Activated CD4-positive, alpha-beta memory T cell treated with anti-CD3 and anti-CD28 coated beads, Interleukin-2, amount 10 ng/mL, durations not matched to agents 7 days and 5 days (primary cell): Measurements from ENCODE around the gene COMP. TPM values are rescaled to one million over a fixed set of nuclear protein-coding genes. Genes with fewer than 3 reads are reported as not detected.

Source experiments
- CTCF ChIA-PET: fragments of 350-600 bp; sonication (Branson Sonifier 250); formaldehyde crosslinking; loops from one replicate; lab custom pipeline; 2021; ENCODE audit warnings: antibody characterized with exemption, inconsistent platforms; lab: Charles Lee
- POLR2A ChIA-PET: fragments of 350-600 bp; sonication (Branson Sonifier 250); formaldehyde crosslinking; loops from one replicate; lab custom pipeline; 2021; ENCODE audit warnings: antibody characterized with exemption; lab: Charles Lee
- DNase-seq: peaks from one replicate; pipeline ENCODE4 v3.0.0-alpha.2; 2020
- H3K27ac Mint-ChIP-seq: one replicate; pipeline ENCODE4 v1.8.0; 2021; ENCODE audit warnings: mild to moderate bottlenecking, mixed read lengths
- H3K27me3 Mint-ChIP-seq: one replicate; pipeline ENCODE4 v1.8.0; 2021; ENCODE audit warnings: mixed read lengths
- H3K36me3 Mint-ChIP-seq: one replicate; pipeline ENCODE4 v1.8.0; 2021; ENCODE audit warnings: low read depth, mixed read lengths
- H3K4me1 Mint-ChIP-seq: one replicate; pipeline ENCODE4 v1.8.0; 2021; ENCODE audit warnings: mixed read lengths
- H3K4me3 Mint-ChIP-seq: one replicate; pipeline ENCODE4 v1.8.0; 2021; ENCODE audit warnings: mild to moderate bottlenecking, mixed read lengths
- H3K9me3 Mint-ChIP-seq: one replicate; pipeline ENCODE4 v1.8.0; 2021; ENCODE audit warnings: mixed read lengths
- total RNA-seq, 2 experiments: library from RNA; stranded (reverse); gene quantifications; one replicate each; pipeline ENCODE4 v1.2.3, GENCODE V29; 2021

The COMP gene
- total RNA-seq, 2 experiments from 2014 or later = not detected

GRCh38 chr19:18788529-18789421, 2.3 kb downstream of the COMP start:
- ChIA-PET CTCF (no interaction called here), POLR2A (no interaction called here)
- peaks cover 70% of the 10 kb centered on the region for H3K27me3 Mint-ChIP-seq
- DNase-seq = no peak
- H3K4me3 Mint-ChIP-seq = no peak overlapping the region
- H3K9me3 Mint-ChIP-seq = peaks cover 3% of the 10 kb centered on the region
- H3K27ac Mint-ChIP-seq = peak overlapping the region; percentile 47
- peaks cover 4% of the 10 kb centered on the region for H3K36me3 Mint-ChIP-seq
- peaks cover 24% of the 10 kb centered on the region for H3K4me1 Mint-ChIP-seq

- Mint-ChIP-seq H3K36me3 (peaks cover 3% of the 10 kb centered on the region), H3K9me3 (peaks cover 3% of the 10 kb centered on the region), H3K27me3 (peaks cover 43% of the 10 kb centered on the region), H3K27ac (no peak overlapping the region), H3K4me1 (peaks cover 24% of the 10 kb centered on the region), H3K4me3 (no peak overlapping the region)
- CTCF ChIA-PET = no interaction called here
- DNase-seq = peak; percentile 71
- POLR2A ChIA-PET = interaction anchor here (0.7 kb wide), 1 partner anchor 76 kb away, joined by 4 read pairs; no protein-coding TSS in a partner anchor
These were observed 5.7 kb downstream of the COMP start for GRCh38 chr19:18785179-18786124.

GRCh38 chr19:18784786-18785120, 6.4 kb downstream of the COMP start:
- Mint-ChIP-seq H3K27me3 (peaks cover 38% of the 10 kb centered on the region), H3K27ac (no peak overlapping the region), H3K4me1 (peaks cover 20% of the 10 kb centered on the region), H3K4me3 (no peak overlapping the region), H3K9me3 (peaks cover 3% of the 10 kb centered on the region), H3K36me3 (no peaks in the 10 kb centered on the region)
- CTCF ChIA-PET = no interaction called here
- POLR2A ChIA-PET = no interaction called here
- no peak for DNase-seq

GRCh38 chr19:18783958-18784785, 6.9 kb downstream of the COMP start:
- Mint-ChIP-seq H3K27me3 (peaks cover 33% of the 10 kb centered on the region), H3K4me1 (peaks cover 18% of the 10 kb centered on the region), H3K36me3 (no peaks in the 10 kb centered on the region), H3K4me3 (no peak overlapping the region), H3K27ac (no peak overlapping the region), H3K9me3 (peaks cover 3% of the 10 kb centered on the region)
- POLR2A ChIA-PET = no interaction called here
- no peak for DNase-seq
- CTCF ChIA-PET = interaction anchor here (0.5 kb wide), 1 partner anchor 264 kb away, joined by 4 read pairs; no protein-coding TSS in a partner anchor

- ChIA-PET CTCF (no interaction called here), POLR2A (no interaction called here)
- H3K27ac Mint-ChIP-seq = no peak overlapping the region
- no peaks in the 10 kb centered on the region for H3K36me3 Mint-ChIP-seq
- no peak overlapping the region for H3K4me3 Mint-ChIP-seq
- peaks cover 3% of the 10 kb centered on the region for H3K9me3 Mint-ChIP-seq
- DNase-seq = no peak
- H3K27me3 Mint-ChIP-seq = peaks cover 25% of the 10 kb centered on the region
- H3K4me1 Mint-ChIP-seq = peaks cover 14% of the 10 kb centered on the region
These were observed 8.4 kb downstream of the COMP start for GRCh38 chr19:18782559-18783225.

- Mint-ChIP-seq H3K9me3 (no peaks in the 10 kb centered on the region), H3K27me3 (peaks cover 18% of the 10 kb centered on the region), H3K4me3 (no peak overlapping the region), H3K4me1 (peaks cover 9% of the 10 kb centered on the region), H3K27ac (no peak overlapping the region), H3K36me3 (no peaks in the 10 kb centered on the region)
- POLR2A ChIA-PET = no interaction called here
- CTCF ChIA-PET = no interaction called here
- no peak for DNase-seq
These were observed 9.1 kb downstream of the COMP start for GRCh38 chr19:18781885-18782527.

- no peak overlapping the region for H3K27ac Mint-ChIP-seq
- POLR2A ChIA-PET = no interaction called here
- H3K27me3 Mint-ChIP-seq = peaks cover 10% of the 10 kb centered on the region
- DNase-seq = no peak
- H3K4me3 Mint-ChIP-seq = no peak overlapping the region
- H3K36me3 Mint-ChIP-seq = no peaks in the 10 kb centered on the region
- H3K9me3 Mint-ChIP-seq = no peaks in the 10 kb centered on the region
- CTCF ChIA-PET = no interaction called here
- H3K4me1 Mint-ChIP-seq = peaks cover 7% of the 10 kb centered on the region
These were observed 10.0 kb downstream of the COMP start for GRCh38 chr19:18781047-18781600.

GRCh38 chr19:18780631-18781030, 10.5 kb downstream of the COMP start:
- no peak for DNase-seq
- peaks cover 7% of the 10 kb centered on the region for H3K27me3 Mint-ChIP-seq

GRCh38 chr19:18780081-18780480, 11.0 kb downstream of the COMP start:
- H3K9me3 Mint-ChIP-seq = no peaks in the 10 kb centered on the region
- H3K36me3 Mint-ChIP-seq = no peaks in the 10 kb centered on the region
- peaks cover 7% of the 10 kb centered on the region for H3K27me3 Mint-ChIP-seq
- ChIA-PET CTCF (no interaction called here), POLR2A (no interaction called here)
- no peak overlapping the region for H3K4me3 Mint-ChIP-seq
- H3K4me1 Mint-ChIP-seq = no peaks in the 10 kb centered on the region
- no peak overlapping the region for H3K27ac Mint-ChIP-seq
- no peak for DNase-seq

More at GRCh38 chr19:18780631-18781030, 10.5 kb downstream of the COMP start:
- Mint-ChIP-seq H3K36me3 (no peaks in the 10 kb centered on the region), H3K27ac (no peak overlapping the region), H3K9me3 (no peaks in the 10 kb centered on the region), H3K4me1 (peaks cover 3% of the 10 kb centered on the region), H3K4me3 (no peak overlapping the region)
- ChIA-PET CTCF (no interaction called here), POLR2A (no interaction called here)

GRCh38 chr19:18778826-18779495, 12.1 kb downstream of the COMP start:
- H3K27ac Mint-ChIP-seq = no peak overlapping the region
- H3K9me3 Mint-ChIP-seq = no peaks in the 10 kb centered on the region
- ChIA-PET POLR2A (no interaction called here), CTCF (interaction anchor here (0.6 kb wide), 1 partner anchor 336 kb away, joined by 3 read pairs; no protein-coding TSS in a partner anchor)
- H3K36me3 Mint-ChIP-seq = no peaks in the 10 kb centered on the region
- H3K27me3 Mint-ChIP-seq = peaks cover 3% of the 10 kb centered on the region
- no peaks in the 10 kb centered on the region for H3K4me1 Mint-ChIP-seq
- no peak for DNase-seq
- H3K4me3 Mint-ChIP-seq = no peak overlapping the region

GRCh38 chr19:18778076-18778389, 13.1 kb downstream of the COMP start:
- no peak overlapping the region for H3K4me3 Mint-ChIP-seq
- peaks cover 3% of the 10 kb centered on the region for H3K27me3 Mint-ChIP-seq
- H3K27ac Mint-ChIP-seq = no peak overlapping the region
- no peaks in the 10 kb centered on the region for H3K4me1 Mint-ChIP-seq
- ChIA-PET POLR2A (no interaction called here), CTCF (interaction anchor here (0.6 kb wide), 1 partner anchor 335 kb away, joined by 3 read pairs; no protein-coding TSS in a partner anchor)
- no peaks in the 10 kb centered on the region for H3K9me3 Mint-ChIP-seq
- no peak for DNase-seq
- no peaks in the 10 kb centered on the region for H3K36me3 Mint-ChIP-seq
